Breast epithelium (tissue), 4 donors: ENCODE results near the gene NDUFS8. TPM values are rescaled to one million over a fixed set of nuclear protein-coding genes. Genes with fewer than 3 reads are reported as not detected.
A peak's percentile ranks its signal among the peaks of the same experiment; 100 is the strongest.

Experiments
- DNase-seq, 2 donors: peaks; one replicate each; pipeline ENCODE4 v3.0.0-alpha.2; 2019; ENCODE audit warnings: low spot score in 2 of 2
- H3K27ac ChIP-seq, 2 donors: fragments of 200-600 bp; sonication (generic) in 1 of 2; one replicate each; pipeline ENCODE4 v1.5.1; 2016 to 2019; ENCODE audit warnings: mild to moderate bottlenecking in 1 of 2
- H3K27me3 ChIP-seq, 2 donors: fragments of 200-600 bp; sonication (generic) in 1 of 2; one replicate each; pipeline versions ENCODE4 v1.5.1 to v1.6.0; 2017 to 2019; ENCODE audit warnings: control low read depth in 1 of 2, mild to moderate bottlenecking in 1 of 2
- H3K36me3 ChIP-seq: fragments of 200-600 bp; one replicate; pipeline ENCODE4 v1.5.1; 2019
- H3K4me1 ChIP-seq, 2 donors: fragments of 200-600 bp; sonication (generic); one replicate each; pipeline ENCODE4 v1.5.1; 2016 to 2019; ENCODE audit warnings: control low read depth in 1 of 2
- H3K4me3 ChIP-seq, 3 donors: fragments of 200-600 bp; sonication (generic); 1 replicate in 2 of 3; 2 replicates in 1 of 3; pipeline ENCODE4 v1.5.1; 2016 to 2019; ENCODE audit warnings: mild to moderate bottlenecking in 3 of 3, moderate library complexity in 2 of 3
- H3K9me3 ChIP-seq, 2 donors: fragments of 200-600 bp; sonication (generic) in 1 of 2; one replicate each; pipeline ENCODE4 v1.5.1; 2016 to 2019; ENCODE audit warnings: control low read depth in 1 of 2
- POLR2A ChIP-seq: fragments of 450-650 bp; IDR thresholded peaks from one replicate; pipeline ENCODE4 v1.6.1; 2016; ENCODE audit warnings: antibody characterized with exemption, mild to moderate bottlenecking, moderate library complexity
- POLR2AphosphoS5 ChIP-seq, 3 donors: sonication (generic); formaldehyde crosslinking; IDR thresholded peaks; one replicate each; pipeline ENCODE4 v1.6.1; 2017; ENCODE audit warnings: antibody characterized with exemption in 3 of 3
- intact Hi-C: fragments of 100-400 bp; cut with DNase I; formaldehyde crosslinking; loops from one replicate; pipeline ENCODE4 v1.15.1; 2023; ENCODE audit warnings: low total_unique reads
- total RNA-seq, 3 donors: library from RNA; depleted of rRNA; stranded (reverse); fragments of >200 nt; gene quantifications; one replicate each; pipeline ENCODE4 v1.1.0, GENCODE V29; 2016
- TF ChIP-seq, protein P1 (sequence below), 3 donors: fragments of 450-650 bp; IDR thresholded peaks; one replicate each; pipeline ENCODE4 v1.5.1; 2016 to 2017; ENCODE audit warnings: antibody characterized with exemption in 3 of 3, mild to moderate bottlenecking in 3 of 3, moderate library complexity in 3 of 3

The NDUFS8 gene
- total RNA-seq, 3 donors from 2014 or later = 105 to 117 (median 117) TPM

DNA sequence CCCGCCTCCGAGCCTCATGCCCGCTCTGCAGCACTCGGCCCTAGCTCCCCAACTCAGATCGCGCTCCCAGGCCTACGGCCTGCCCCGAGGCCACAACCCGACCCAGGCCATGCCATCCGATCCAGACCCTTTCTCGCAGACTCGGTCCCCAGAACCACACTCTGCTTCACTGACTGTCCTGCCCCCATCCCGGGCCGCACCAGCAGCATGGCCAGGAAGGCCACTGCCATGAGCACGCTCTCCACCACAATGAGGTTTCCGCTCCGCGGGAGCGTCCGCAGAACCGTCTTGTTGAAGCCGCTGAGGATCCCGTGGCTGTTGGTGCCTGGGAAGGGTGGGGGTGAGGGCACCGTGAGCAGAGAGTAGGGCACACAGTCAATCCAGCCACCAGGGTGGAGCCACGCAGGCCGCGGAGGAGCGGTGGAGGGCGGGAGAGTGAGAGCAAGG is 33.0 kb upstream of the NDUFS8 start:
- H3K27me3 ChIP-seq = no peaks in the 10 kb centered on the region
- DNase-seq = no peak
- no peak for TF ChIP-seq POLR2A
- TF ChIP-seq, protein P1, sequence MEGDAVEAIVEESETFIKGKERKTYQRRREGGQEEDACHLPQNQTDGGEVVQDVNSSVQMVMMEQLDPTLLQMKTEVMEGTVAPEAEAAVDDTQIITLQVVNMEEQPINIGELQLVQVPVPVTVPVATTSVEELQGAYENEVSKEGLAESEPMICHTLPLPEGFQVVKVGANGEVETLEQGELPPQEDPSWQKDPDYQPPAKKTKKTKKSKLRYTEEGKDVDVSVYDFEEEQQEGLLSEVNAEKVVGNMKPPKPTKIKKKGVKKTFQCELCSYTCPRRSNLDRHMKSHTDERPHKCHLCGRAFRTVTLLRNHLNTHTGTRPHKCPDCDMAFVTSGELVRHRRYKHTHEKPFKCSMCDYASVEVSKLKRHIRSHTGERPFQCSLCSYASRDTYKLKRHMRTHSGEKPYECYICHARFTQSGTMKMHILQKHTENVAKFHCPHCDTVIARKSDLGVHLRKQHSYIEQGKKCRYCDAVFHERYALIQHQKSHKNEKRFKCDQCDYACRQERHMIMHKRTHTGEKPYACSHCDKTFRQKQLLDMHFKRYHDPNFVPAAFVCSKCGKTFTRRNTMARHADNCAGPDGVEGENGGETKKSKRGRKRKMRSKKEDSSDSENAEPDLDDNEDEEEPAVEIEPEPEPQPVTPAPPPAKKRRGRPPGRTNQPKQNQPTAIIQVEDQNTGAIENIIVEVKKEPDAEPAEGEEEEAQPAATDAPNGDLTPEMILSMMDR (IDR thresholded peaks at IDR 0.05) = no peak
- no peak for TF ChIP-seq POLR2AphosphoS5 (IDR thresholded peaks at IDR 0.05)
- H3K4me1 ChIP-seq = no peaks in the 10 kb centered on the region
- intact Hi-C loops = no loop called here
- no peak overlapping the region for H3K4me3 ChIP-seq
- no peaks in the 10 kb centered on the region for H3K9me3 ChIP-seq
- H3K27ac ChIP-seq = no peak overlapping the region
- no peaks in the 10 kb centered on the region for H3K36me3 ChIP-seq

DNA sequence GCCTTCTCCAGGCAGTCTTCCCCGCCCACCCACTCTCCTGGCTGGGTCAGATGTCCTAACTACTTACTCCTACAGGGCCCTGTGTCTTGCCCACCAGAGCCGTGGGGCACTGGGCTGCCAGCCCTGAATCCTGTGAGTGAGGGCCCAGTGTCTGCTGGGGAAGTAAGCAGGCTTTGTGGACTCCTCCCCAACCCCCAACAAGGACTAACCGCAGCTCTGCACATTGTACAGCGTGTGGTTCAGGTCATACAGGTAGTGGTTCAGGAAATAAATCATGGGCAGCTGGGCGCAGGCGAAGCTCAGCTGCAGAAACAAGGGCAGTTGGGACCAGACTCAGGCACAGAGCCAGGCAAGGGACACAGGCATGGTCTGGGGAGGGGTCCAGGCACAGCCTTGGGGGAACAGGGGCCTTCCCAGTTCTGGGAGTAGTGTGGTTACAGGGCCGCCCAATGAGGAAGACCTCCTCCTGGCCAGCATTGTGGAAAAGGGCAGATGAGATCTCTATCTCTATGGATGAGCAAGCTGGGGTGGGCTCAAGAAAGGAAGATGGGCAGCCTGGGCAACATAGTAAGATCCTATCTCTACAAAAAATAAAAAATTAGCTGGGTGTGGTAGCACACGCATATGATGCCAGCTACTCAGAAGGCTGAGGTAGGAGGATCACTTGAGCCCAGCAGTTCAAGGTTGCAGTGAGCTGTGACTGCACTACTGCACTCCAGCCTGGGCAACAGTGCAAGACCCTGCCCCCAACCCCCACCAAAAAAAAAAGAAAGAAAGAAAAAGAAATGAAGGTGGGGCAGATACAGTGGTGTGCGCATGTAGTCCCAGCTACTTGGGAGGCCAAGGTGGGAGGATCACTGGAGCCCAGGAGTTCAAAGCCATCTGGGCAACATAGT is 32.1 kb upstream of the NDUFS8 start:
- no peaks in the 10 kb centered on the region for H3K9me3 ChIP-seq
- TF ChIP-seq, protein P1 (IDR thresholded peaks at IDR 0.05) = no peak
- no peak for TF ChIP-seq POLR2AphosphoS5 (IDR thresholded peaks at IDR 0.05)
- TF ChIP-seq POLR2A = no peak
- no peaks in the 10 kb centered on the region for H3K36me3 ChIP-seq
- no peaks in the 10 kb centered on the region for H3K27me3 ChIP-seq
- intact Hi-C loops = no loop called here
- no peak for DNase-seq
- H3K4me1 ChIP-seq = no peaks in the 10 kb centered on the region
- H3K27ac ChIP-seq = no peak overlapping the region
- H3K4me3 ChIP-seq = no peak overlapping the region

DNA sequence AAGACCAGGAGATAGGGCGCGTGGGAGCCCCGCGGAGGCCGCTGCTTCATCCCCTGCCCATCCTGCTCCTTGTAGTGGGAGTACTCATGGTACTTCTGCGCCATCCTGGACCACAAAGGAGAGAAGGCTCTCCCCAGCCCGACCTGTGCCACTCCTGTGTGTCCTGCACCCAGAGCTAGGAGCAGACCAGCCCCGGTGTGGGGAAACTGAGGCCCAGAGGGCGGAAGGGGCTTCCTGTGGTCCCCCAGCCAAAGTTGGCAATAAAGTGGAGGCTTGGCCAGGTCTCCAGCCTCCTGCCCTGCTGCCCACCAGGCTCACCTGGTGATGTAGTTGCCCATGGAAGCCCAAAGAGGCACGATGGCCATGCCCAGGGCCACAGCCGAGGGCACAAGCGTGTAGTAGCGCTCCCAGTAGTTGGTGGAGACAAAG is 31.3 kb upstream of the NDUFS8 start:
- H3K4me3 ChIP-seq = no peak overlapping the region
- no peaks in the 10 kb centered on the region for H3K9me3 ChIP-seq
- H3K36me3 ChIP-seq = no peaks in the 10 kb centered on the region
- no peak for DNase-seq
- H3K27me3 ChIP-seq = no peaks in the 10 kb centered on the region
- H3K27ac ChIP-seq = no peak overlapping the region
- H3K4me1 ChIP-seq = no peaks in the 10 kb centered on the region
- intact Hi-C loops = no loop called here
- TF ChIP-seq, protein P1 (IDR thresholded peaks at IDR 0.05) = no peak

DNA sequence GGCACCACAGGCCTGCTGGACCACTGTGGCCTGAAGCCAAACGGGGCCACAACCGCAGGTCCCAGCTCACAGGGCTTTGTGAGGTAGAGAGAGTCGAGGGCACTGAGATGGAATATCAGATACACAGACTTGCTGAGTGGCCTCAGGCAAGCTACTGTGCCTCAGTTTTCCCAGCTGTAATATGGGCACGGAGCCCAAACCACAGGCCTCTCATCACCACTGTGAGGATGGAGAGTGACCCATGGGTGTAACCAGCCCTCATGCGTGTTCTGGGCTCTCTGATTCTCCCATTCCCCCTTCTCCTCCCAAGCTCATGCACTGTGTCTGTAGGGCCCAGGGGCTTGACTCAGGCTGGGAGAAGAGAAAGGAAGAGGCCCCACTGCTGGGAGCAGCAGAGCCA is 30.8 kb upstream of the NDUFS8 start:
- Histone ChIP-seq H3K4me1 (no peaks in the 10 kb centered on the region), H3K36me3 (no peaks in the 10 kb centered on the region), H3K27me3 (no peaks in the 10 kb centered on the region), H3K27ac (no peak overlapping the region), H3K4me3 (no peak overlapping the region), H3K9me3 (no peaks in the 10 kb centered on the region)
- no peak for TF ChIP-seq POLR2AphosphoS5 (IDR thresholded peaks at IDR 0.05)
- TF ChIP-seq, protein P1 (IDR thresholded peaks at IDR 0.05) = no peak
- TF ChIP-seq POLR2A = no peak
- intact Hi-C loops = no loop called here
- DNase-seq = no peak

DNA sequence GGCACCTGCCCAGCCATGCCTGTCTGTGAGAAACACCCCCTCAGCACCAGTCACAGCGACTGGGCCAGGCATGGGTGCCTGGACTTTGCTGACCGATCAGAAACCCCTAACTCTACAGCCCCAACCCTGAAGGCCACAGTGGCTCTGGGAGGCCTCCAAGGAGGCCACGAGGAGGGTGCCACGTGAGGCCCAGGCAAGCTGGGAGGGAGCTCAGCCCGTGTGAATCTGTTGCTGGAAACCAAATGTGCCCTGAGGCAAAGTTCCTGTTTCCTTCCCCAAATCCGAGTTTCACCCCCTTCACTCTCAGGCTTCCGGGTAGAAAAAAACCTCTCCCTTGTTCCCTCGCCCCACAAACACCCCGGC is 27.9 kb upstream of the NDUFS8 start:
- Histone ChIP-seq H3K36me3 (no peaks in the 10 kb centered on the region), H3K27me3 (no peaks in the 10 kb centered on the region), H3K27ac (peak overlapping the region; percentile 80 to 84), H3K9me3 (no peaks in the 10 kb centered on the region), H3K4me3 (peak overlapping the region; percentile 81 to 85 (median 81)), H3K4me1 (no peaks in the 10 kb centered on the region)
- intact Hi-C loops = no loop called here
- no peak for DNase-seq
- TF ChIP-seq POLR2A (no peak), POLR2AphosphoS5 (IDR thresholded peaks at IDR 0.05) (no peak)
- TF ChIP-seq, protein P1 (IDR thresholded peaks at IDR 0.05) = no peak
